DND-41 (cell line): Measurements from ENCODE around the gene TMEM63B.
"Not testable (repeated sequence)": the region's sequence is repeated elsewhere in the genome, so short reads cannot be mapped to it uniquely, and the experiment has no call there.

Experiments
- ATAC-seq: fragments of 200-7000 bp; cut with Tn5 transposase; 3 replicates; pipeline ENCODE4 v1.9.1; 2021; ENCODE audit warnings: low read depth; ENCODE audit not compliant: insufficient read depth
- DNase-seq: peaks from one replicate; pipeline ENCODE4 v3.0.0-alpha.2; 2020
- H2AFZ ChIP-seq: 2 replicates; pipeline ENCODE4 v1.6.0; 2012; ENCODE audit warnings: low read depth, low read length
- H3K27ac ChIP-seq: 2 replicates; pipeline ENCODE4 v1.5.1; 2012; ENCODE audit warnings: low read length, inconsistent platforms
- H3K27me3 ChIP-seq: fragments of 200-600 bp; sonication (generic); 2 replicates; pipeline ENCODE4 v1.6.0; 2012; ENCODE audit warnings: low read length, mild to moderate bottlenecking, inconsistent platforms; ENCODE audit not compliant: insufficient read depth, poor library complexity
- H3K36me3 ChIP-seq: 2 replicates; pipeline ENCODE4 v1.5.1; 2012; ENCODE audit warnings: low read length, inconsistent platforms; ENCODE audit not compliant: insufficient read depth
- H3K4me1 ChIP-seq: 2 replicates; pipeline ENCODE4 v1.5.1; 2012; ENCODE audit warnings: mild to moderate bottlenecking, low read length; ENCODE audit not compliant: insufficient read depth
- H3K4me2 ChIP-seq: 2 replicates; pipeline ENCODE4 v1.6.0; 2012; ENCODE audit warnings: mild to moderate bottlenecking, moderate library complexity, low read length, inconsistent platforms; ENCODE audit not compliant: insufficient read depth
- H3K4me3 ChIP-seq, 2 experiments: fragments of 200-600 bp in 1 of 2; shearing (Covaris generic) in 1 of 2; 2 replicates each; pipeline ENCODE4 v1.5.1; 2012 to 2016; ENCODE audit warnings: inconsistent platforms in 2 of 2, low read length in 2 of 2, mild to moderate bottlenecking in 2 of 2, low read depth in 1 of 2, moderate library complexity in 1 of 2
- H3K79me2 ChIP-seq: 2 replicates; pipeline ENCODE4 v1.6.0; 2012; ENCODE audit warnings: low read length, inconsistent platforms; ENCODE audit not compliant: insufficient read depth
- H3K9ac ChIP-seq: 2 replicates; pipeline ENCODE4 v1.6.0; 2012; ENCODE audit warnings: low read depth, mild to moderate bottlenecking, inconsistent platforms, low read length, moderate library complexity
- H3K9me3 ChIP-seq: 2 replicates; pipeline ENCODE4 v1.5.1; 2012; ENCODE audit warnings: low read length, moderate library complexity, mild to moderate bottlenecking, inconsistent platforms; ENCODE audit not compliant: insufficient read depth, severe bottlenecking
- H4K20me1 ChIP-seq: 2 replicates; pipeline ENCODE4 v1.6.0; 2012; ENCODE audit warnings: low read length; ENCODE audit not compliant: insufficient read depth
- CTCF ChIP-seq: IDR thresholded peaks from 2 replicates; pipeline ENCODE4 v1.5.1; 2012; ENCODE audit warnings: borderline replicate concordance, low read length, moderate library complexity, mild to moderate bottlenecking; ENCODE audit not compliant: poor library complexity, severe bottlenecking; ENCODE audit errors: extremely low read depth
- EZH2 ChIP-seq: IDR thresholded peaks from 3 replicates; pipeline ENCODE4 v1.6.1; 2012; ENCODE audit warnings: borderline replicate concordance, low read depth, mild to moderate bottlenecking, moderate library complexity, low read length, inconsistent platforms; ENCODE audit not compliant: severe bottlenecking

The TMEM63B gene

GRCh38 chr6:44190715-44191114 lies 63.4 kb downstream of the TMEM63B start:
- H2AFZ ChIP-seq: no peak overlapping the region
- no peak overlapping the region for H3K4me3 ChIP-seq
- no peaks in the 10 kb centered on the region for H3K9me3 ChIP-seq
- no peaks in the 10 kb centered on the region for H3K79me2 ChIP-seq
- no peaks in the 10 kb centered on the region for H3K4me1 ChIP-seq
- no peak overlapping the region for H3K4me2 ChIP-seq
- H3K36me3 ChIP-seq: no peaks in the 10 kb centered on the region
- no peak for DNase-seq
- H3K9ac ChIP-seq: no peak overlapping the region
- no peaks in the 10 kb centered on the region for H4K20me1 ChIP-seq
- H3K27ac ChIP-seq: no peak overlapping the region
- ATAC-seq: no peak
- TF ChIP-seq CTCF: no peak
- peaks cover 12% of the 10 kb centered on the region for H3K27me3 ChIP-seq

DNA sequence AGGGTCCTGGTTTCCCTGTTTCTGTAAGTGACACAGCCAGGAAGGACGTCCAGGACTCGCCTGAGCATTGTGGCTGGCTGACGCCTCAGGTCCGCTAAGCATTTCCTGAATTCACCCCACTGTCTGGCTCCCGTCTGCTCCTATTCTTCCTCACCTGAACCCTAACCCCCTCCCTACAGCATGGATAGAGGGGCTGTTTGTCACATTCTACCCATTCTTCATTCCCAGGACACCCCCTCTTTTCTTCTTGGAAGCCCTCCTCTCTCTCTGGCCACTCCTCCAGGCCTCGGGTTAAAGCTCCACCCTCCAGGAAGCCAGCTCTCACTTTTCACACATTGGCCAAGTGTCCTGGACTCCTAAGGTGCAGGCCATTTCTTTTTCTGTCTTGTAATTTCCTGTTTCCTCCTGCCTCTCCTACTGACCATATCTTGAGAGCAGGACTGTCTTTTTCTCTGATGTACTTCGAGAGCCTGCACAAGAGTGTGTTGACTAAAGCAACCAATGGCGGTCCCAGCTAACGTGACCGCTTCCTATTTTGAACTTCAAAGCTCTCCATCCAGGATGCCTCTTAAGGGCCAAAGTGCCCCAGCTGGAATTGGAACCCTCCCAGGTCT lies 65.2 kb downstream of the TMEM63B start:
- no peaks in the 10 kb centered on the region for H3K4me1 ChIP-seq
- no peak overlapping the region for H3K4me2 ChIP-seq
- no peak for DNase-seq
- ATAC-seq: no peak
- no peaks in the 10 kb centered on the region for H3K36me3 ChIP-seq
- H3K4me3 ChIP-seq: no peak overlapping the region
- H3K9me3 ChIP-seq: no peaks in the 10 kb centered on the region
- peaks cover 12% of the 10 kb centered on the region for H3K27me3 ChIP-seq
- H3K27ac ChIP-seq: no peak overlapping the region
- TF ChIP-seq EZH2: no peak
- H4K20me1 ChIP-seq: no peaks in the 10 kb centered on the region
- no peak overlapping the region for H3K9ac ChIP-seq
- no peak overlapping the region; the same call in 1 of the 2 replicates for H2AFZ ChIP-seq
- no peaks in the 10 kb centered on the region for H3K79me2 ChIP-seq

GRCh38 chr6:44193307-44193910 lies 66.1 kb downstream of the TMEM63B start:
- H3K4me1 ChIP-seq: no peaks in the 10 kb centered on the region
- H3K79me2 ChIP-seq: no peaks in the 10 kb centered on the region
- H4K20me1 ChIP-seq: no peaks in the 10 kb centered on the region
- H3K27me3 ChIP-seq: peaks cover 12% of the 10 kb centered on the region
- no peaks in the 10 kb centered on the region for H3K36me3 ChIP-seq
- H3K9me3 ChIP-seq: no peaks in the 10 kb centered on the region
- no peak overlapping the region for H3K9ac ChIP-seq
- no peak overlapping the region for H3K4me3 ChIP-seq
- DNase-seq (no peak), ATAC-seq (no peak)
- H2AFZ ChIP-seq: no peak overlapping the region
- TF ChIP-seq CTCF (no peak), EZH2 (no peak)
- H3K4me2 ChIP-seq: no peak overlapping the region
- H3K27ac ChIP-seq: no peak overlapping the region

- no peaks in the 10 kb centered on the region for H3K4me1 ChIP-seq
- ATAC-seq: no peak
These were observed 67.0 kb downstream of the TMEM63B start for GRCh38 chr6:44194326-44194725.

GRCh38 chr6:44196351-44196750 lies 69.0 kb downstream of the TMEM63B start:
- not testable (repeated sequence) for H3K4me3 ChIP-seq, H3K9me3 ChIP-seq, H4K20me1 ChIP-seq, DNase-seq, H3K9ac ChIP-seq, H3K27ac ChIP-seq, H3K36me3 ChIP-seq, H3K79me2 ChIP-seq, ATAC-seq, H3K4me2 ChIP-seq, H3K4me1 ChIP-seq, H2AFZ ChIP-seq
- peaks cover 15% of the 10 kb centered on the region for H3K27me3 ChIP-seq

More at GRCh38 chr6:44194326-44194725, 67.0 kb downstream of the TMEM63B start:
- DNase-seq: no peak
- H3K9me3 ChIP-seq: no peaks in the 10 kb centered on the region
- no peak overlapping the region for H3K27ac ChIP-seq
- no peaks in the 10 kb centered on the region for H3K36me3 ChIP-seq
- H3K9ac ChIP-seq: no peak overlapping the region
- H4K20me1 ChIP-seq: no peaks in the 10 kb centered on the region
- H2AFZ ChIP-seq: no peak overlapping the region
- no peak overlapping the region for H3K4me2 ChIP-seq
- no peaks in the 10 kb centered on the region for H3K79me2 ChIP-seq
- peaks cover 12% of the 10 kb centered on the region for H3K27me3 ChIP-seq
- H3K4me3 ChIP-seq: no peak overlapping the region
- TF ChIP-seq CTCF (no peak), EZH2 (no peak)
